Activated CD4-positive, alpha-beta T cell treated with anti-CD3 and anti-CD28 coated beads, Interleukin-2, Interleukin-4, amounts not matched to agents 100 ng/mL and 50 ng/mL, durations not matched to agents 16 hours and 8 hours (primary cell): ENCODE results near the gene FAM234A.
"Not testable (repeated sequence)": the region's sequence is repeated elsewhere in the genome, so short reads cannot be mapped to it uniquely, and the experiment has no call there.

Experiments used
- DNase-seq: peaks from one replicate; pipeline ENCODE4 v3.0.0-alpha.2; 2020; ENCODE audit warnings: low spot score

The FAM234A gene, protein sequence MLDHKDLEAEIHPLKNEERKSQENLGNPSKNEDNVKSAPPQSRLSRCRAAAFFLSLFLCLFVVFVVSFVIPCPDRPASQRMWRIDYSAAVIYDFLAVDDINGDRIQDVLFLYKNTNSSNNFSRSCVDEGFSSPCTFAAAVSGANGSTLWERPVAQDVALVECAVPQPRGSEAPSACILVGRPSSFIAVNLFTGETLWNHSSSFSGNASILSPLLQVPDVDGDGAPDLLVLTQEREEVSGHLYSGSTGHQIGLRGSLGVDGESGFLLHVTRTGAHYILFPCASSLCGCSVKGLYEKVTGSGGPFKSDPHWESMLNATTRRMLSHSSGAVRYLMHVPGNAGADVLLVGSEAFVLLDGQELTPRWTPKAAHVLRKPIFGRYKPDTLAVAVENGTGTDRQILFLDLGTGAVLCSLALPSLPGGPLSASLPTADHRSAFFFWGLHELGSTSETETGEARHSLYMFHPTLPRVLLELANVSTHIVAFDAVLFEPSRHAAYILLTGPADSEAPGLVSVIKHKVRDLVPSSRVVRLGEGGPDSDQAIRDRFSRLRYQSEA

DNA sequence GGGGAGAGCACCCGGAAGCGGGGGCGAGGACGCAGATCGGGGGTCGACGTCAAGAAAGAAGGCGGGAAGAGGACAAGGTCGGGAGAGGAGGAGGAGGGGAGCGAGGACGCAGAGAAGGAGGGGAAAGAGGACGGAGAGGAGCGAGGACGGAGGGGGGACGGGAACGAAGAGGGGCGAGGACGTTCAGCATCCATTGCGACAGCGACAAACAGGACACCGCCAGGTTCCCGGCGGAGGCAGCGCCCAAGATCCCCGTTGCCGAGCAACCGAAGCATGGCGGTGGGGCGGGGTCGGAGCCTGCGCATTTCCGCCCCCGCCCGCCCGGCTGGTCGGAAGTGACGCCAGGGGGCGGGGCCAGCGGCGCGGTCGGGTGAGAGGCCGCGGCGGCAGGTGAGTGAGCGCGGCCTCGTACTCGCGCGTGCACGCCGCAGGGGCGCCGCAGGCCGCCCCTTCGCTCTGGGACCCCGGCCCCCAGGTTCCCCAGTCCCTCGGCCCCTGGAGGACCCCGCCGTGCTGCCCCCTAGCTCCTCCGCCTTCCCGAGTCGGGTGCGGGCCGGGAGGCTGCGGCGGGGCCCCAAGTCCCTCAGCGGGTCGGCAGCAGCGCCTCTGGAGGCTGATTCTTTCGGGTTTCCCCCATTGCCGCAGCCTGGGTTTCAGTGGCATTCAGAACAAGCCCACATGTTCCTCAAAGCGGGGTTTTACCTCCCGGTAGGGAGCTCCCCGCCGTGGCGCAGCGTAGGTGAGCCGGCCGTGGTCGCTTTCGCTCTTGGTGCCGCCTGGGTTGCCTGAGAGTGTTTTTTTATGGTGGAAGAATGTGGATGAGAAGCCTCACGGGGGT, at the start of gene FAM234A:
FAM234A (plus strand) TSS at position 354 of the 838 bp plus-strand sequence. CDS start 19,593 bp downstream, outside the sequence.
- peak; percentile 94 for DNase-seq

DNA sequence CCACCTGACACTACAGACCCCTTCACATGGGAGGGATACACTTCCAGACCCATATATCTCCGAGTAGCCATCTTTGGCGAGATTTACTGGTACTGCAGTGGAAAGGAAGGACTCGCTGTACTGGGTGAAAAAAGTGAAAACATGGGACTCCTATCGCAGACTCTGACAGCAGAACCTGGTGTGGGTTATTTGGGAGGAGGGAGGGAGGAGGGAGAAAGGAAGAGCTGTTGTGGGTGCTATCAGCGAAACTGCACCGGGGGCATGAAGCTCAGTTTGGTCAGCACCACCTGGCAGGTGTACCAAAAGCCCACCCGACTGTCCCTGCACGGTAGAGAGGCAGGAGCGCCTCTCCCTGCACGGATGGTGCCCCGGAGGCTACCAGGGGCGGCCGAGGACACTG, 49.4 kb upstream of the FAM234A start:
- DNase-seq = no peak

DNA sequence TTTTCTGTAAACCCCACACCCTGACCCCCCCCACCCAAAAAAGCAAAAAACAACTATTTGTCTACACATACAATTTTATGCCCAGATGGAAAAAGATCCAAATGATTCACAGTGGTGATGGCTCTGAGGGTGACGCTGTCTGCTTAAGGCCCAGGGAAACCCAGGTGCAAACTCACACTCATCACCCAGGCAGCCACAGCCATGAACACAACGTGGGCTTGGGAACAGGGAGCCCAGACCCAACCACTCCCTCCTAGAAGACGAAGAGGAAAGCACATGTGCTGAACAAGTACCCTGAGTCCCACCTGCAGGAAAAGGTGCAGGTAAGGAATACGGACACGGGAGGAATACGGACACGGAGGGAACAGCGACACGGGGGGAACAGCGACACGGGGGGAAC, 48.9 kb upstream of the FAM234A start:
- no peak for DNase-seq

DNA sequence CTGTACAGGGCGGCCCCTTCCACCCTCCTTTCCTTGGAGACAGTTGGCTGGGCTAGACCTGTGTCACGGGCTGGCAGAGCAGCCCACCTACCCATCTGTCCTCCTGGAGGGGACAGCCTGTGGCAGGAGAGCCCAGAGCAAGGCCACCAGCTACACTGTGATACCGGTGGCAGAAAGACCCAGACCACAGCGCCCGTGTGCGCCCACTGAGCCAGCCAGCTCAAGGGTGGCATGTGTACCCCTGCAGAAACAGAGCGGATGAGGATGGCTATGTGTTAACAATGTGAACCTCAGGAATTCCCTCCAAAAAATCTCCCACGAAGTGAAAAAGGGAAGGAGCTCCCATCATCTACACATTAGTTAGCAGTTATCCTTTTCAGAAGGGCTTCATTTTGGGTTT, 47.3 kb upstream of the FAM234A start:
- no peak for DNase-seq

DNA sequence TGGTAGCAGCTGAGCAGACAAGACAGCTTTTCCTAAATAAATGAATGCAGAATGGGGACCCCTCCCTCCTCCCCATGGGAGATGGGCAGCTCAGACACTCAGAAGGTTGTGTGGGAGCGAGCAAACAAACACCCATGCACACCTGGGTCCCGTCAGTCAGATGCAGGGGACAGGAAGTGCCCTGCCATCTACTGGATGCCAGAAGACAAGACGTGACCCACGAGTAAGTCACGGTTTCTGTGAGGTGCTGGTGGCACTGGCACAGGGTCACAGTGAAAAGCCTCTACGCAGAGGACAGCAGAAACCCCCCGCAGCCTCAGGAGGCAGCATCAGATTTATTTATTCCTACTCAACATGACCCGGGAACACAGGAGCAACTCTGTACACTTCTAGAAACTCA, 45.9 kb upstream of the FAM234A start:
- DNase-seq = peak; percentile 24

DNA sequence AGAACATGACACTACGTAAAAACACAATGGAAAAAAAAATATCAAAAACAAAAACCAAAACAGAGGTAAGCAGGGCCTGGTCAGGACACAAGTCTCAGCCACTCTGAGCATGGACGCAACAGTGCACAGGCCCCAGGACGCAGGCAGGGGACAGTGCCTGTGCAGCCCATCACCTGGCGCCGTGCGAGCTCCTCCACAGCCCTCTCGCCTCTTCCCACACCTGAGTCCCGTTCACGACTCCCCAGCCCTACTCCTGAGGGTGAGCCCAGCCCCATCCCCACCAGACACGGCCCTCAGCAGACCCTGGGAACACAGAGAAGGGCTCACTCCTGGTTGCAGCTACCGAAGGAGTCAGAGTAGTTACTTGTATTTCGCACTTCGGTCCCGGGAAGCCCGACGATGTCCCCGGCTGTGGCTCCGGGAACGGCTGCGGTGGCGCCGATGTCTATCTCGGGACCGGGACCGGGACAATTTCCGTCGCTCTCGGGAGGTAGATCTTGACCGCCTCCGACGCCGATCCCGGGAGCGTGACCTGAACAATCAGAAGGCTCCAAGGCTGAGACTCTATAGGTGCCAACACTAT, 44.9 kb upstream of the FAM234A start:
- DNase-seq = no peak

DNA sequence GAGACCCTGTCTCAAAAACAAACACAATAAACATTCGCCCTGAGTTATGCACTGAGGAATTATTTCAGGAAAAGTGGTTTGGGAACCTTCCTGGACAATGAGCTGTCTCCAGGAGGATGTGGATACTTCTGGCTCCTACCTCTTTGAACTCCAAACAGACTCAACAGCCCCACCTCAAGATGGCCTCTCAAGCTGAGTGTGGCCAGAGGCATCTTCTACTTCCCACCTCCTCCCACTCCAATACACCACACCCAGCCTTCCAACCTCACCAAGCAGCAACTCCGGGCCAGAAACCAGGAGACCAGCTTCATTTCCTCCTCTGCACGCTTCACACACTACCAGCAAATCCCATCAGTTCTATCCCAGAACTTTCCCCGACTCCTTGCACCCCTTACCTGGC, 42.8 kb upstream of the FAM234A start:
- DNase-seq = no peak

DNA sequence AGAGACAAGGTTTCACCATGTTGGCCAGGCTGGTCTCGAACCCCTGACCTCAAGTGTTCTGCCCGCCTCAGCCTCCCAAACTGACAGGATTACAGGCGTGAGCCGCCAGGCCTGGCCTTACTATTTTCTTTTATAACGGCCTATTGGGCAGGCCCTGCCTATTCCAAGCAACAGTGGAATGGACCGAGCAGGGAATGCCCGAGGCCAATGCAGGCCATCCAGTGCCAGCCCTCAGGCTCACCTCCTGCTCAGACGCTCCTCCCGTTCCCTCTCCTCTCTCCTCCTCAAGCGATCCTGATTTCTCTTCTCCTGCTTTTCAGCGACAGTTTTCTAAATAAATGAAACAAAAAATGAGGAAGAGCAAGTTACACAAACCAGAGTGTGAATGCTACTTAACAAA, 41.9 kb upstream of the FAM234A start:
- DNase-seq = no peak

DNA sequence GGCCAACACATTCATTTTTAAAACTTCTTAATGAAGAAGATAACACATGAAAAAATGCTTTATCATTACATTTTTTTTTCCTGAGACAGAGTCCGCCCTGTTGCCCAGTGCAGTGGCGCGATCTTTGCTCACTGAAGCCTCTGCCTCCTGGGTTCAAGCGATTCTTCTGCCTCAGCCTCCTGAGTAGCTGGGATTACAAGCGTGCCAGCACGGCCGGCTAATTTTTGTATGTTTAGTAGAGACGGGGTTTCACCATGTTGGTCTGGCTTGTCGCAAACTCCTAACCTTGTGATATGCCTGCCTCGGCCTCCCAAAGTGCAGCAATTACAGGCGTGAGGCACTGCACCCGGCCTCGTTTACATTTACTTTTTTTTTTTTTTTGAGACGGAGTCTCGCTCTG, 41.2 kb upstream of the FAM234A start:
- no peak for DNase-seq

DNA sequence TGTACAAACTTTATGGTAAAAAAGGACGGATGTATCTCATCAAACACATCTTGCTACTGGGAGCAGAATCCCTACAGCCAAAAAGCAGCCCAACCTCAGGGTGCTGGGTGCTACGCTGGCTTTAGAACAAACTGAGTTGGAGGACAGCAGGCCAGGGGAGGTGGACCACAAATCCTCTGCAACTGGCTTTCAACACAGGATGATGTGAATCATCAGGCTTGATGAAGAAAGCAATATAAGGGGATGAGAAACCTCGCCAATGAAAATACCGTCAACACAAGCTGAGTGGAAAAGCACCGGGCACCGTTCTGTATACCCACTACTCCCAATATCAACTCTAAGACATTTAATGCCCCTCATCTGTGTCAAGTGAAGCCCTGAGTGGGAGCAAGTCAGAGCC, 40.1 kb upstream of the FAM234A start:
- DNase-seq = no peak

DNA sequence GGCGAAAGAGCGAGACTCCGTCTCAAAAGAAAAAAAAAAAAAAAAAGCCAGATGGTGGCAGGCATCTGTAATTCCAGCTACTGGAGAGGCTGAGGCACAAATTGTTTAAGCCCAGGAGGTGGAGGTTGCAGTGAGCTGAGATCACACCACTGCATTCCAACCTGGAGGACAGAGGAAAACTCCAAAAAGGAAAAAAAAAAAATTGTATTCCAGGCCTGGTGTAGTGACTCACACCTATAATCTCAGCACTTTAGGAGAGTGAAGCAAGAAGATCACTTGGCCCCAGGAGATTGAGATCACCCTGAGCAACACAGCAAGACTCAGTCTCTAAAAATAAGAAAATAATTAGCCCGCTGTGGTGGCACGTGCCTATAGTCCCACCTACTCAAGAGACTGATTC, 34.2 kb upstream of the FAM234A start:
- DNase-seq = no peak

DNA sequence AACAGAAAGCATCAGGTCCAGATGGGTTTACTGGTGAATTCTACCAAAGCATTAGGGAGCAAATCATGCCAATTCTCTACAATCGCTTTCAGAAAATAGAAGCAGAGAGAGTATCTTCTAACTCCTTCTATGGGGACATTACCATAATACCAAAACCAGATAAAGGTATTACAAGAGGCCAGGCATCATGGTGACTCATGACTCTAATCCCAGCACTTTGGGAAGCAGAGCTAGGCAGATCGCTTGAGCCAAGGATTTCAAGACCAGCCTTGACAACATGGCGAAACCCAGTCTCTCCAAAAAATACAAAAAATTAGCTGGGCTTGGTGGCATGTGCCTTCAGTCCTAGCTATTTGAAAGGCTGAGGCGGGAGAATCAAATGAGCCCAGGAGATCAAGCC, 31.4 kb upstream of the FAM234A start:
- no peak for DNase-seq

DNA sequence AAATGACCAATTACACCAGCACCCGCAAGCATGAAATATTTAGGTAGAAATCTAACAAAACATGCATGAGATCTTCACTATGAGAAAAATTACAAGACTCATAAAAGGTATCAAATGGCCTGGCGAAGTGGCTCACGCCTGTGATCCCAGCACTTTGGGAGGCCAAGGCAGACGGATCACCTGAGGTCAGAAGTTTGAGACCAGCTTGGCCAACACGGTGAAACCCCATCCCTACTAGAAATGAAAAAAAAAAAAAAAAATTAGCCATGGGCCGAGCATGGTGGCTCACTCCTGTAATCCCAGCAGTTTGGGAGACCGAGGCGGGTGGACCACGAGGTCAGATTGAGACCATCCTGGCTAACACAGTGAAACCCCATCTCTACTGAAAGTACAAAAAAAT, 30.6 kb upstream of the FAM234A start:
- DNase-seq = not testable (repeated sequence)

DNA sequence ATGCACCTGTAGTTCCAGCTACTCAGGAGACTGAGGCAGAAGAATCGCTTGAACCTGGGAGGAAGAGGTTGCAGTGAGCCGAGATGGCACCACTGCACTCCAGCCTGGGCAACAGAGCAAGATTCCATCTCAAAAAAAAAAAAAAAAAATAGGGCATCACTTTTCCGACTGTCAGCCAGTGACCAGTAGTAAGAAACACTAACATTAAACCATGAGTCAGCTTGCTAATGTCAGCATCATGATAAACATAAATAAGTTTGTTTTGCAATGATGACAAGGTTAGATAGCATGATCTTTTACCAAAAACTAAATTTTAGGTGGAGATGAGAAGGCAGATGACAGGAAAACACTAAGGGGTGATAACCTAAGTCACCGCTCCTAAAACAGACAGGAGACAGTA, 25.3 kb upstream of the FAM234A start:
- not testable (repeated sequence) for DNase-seq

DNA sequence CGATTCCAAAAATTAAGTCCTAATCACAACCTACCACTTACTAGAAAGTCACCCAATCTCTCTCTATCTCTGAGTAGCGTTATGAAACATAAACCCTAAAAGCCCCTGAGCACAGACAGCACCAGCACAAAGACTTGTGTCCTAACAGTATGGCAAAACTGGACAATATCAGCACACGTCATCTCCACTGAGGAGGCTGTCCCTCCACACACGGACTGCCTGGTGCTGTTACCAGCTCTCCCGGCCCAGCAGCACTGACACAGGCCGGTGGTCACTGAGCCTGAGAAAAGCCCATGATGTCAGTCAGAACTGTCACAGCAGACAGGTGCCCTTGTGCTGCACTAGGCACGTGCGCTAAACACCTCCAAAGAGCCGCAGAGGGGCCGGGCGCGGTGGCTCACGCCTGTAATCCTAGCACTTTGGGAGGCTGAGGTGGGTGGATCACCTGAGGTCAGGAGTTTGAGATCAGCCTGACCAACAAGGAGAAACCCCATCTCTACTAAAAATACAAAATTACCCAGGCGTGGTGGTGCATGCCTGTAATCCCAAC, 22.9 kb upstream of the FAM234A start:
- not testable (repeated sequence) for DNase-seq

DNA sequence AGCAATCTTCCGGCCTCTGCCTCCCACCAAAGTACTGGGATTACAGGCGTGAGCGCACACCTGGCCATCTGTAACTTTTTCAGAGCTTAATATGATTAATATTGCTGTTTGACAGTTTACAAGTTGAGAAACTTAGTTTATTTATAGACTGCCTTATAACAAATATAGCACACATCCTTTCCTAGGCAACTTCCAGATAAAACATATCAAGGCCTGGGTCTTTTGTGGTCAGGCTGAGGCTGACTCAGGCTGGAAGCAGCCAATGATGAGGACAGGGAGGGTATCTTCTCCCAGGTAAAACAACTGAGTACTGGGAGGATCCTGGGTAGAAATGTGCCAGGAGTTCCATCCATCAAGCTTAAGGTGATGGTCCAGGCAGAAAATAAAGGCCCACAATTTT, 21.6 kb upstream of the FAM234A start:
- no peak for DNase-seq

DNA sequence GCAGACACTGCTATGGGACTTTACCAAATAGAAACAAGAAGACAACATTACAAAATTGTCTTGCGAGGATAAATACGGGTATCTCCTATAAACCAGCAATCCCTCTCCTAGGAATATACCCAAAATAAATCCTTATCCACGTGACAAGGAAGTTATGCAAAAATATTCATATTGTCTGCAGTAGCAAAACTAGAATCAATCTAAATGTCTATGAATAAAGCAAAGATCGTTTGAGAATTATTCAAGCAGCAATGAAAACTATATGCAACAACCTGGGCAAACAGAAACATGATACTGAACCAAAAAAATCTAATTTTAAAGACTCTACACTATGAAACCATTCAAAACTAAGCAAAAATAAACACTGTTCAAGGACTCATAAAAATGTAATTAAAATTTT, 14.6 kb upstream of the FAM234A start:
- no peak for DNase-seq

DNA sequence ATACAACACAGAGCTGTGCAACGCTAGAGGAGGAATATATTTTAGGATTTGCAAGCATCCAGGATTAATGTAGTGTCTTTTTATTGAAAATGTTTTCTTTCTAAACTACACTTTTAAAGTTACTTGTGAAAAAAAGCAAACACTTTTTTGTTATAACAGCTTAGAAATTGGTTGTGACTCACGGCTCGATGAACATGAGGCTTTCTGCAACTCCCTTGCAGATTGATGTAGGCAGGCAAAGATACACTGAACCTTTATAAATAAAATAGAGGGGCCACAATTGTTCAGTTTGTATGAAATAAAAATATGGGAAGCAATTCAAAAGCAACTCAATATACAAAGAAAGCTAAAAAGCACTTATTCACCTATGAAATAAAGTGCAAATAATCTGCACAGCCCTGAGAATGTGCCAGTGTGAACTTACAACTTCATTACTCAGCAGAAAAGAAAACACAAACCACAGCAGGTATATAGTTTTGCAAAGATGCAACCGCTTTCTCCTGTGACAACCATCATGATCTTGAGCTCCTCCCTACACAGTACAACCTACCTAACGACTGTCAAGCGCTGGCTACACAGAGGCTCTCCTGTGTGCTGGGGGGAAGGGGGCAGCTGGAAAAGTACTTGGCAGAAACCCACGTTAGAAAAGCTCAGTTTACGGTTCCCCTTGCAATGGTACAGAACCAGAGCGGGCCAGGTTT, 6.3 kb upstream of the FAM234A start:
- DNase-seq = peak; percentile 25

DNA sequence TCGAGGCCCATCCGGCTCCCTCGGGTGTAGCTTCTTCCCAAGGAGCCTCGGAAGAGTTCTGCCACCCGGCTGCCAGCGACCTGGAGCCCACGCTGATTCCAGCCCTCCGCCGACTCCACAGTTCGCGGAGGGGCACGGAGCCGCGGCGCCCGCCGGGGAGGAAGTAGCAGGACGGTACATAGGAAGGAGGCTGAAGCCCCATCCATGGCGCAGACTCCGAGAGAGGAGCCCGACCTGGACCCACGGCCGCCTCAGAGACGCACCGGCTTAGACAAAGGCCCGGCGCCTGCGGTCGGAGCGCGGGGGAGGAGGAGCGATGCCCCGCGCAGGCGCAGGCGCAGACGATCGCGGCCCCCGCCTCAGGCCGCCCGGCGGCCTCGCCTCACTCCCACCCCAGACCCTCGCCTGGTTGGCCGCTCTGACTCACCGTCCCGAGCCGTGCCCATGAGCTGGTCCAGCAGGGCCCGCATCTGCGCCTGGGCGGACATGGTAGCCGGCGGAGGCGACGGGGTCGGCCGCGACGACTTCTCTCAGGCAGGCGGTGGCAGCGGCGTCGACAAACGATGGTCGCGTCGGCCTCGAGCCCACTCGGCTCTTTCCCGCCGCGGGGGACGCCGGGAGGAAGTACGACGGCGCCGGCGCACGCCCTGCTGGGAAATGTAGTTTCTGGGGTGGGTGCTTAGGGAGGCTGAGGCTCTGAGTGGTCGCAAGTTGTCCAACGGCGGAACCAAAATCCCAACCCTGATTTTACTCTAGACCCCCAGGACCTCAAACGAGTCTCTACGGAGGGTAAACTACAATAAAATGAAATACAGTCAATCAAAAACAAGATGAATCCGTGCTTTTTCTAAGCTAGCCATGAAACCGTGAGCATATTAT, 5.5 kb upstream of the FAM234A start, which contains the start of gene LUC7L:
LUC7L (minus strand) TSS at position 598 of the 879 bp plus-strand sequence; CDS start at position 488, 110 bp downstream.
- peak; percentile 86 for DNase-seq

DNA sequence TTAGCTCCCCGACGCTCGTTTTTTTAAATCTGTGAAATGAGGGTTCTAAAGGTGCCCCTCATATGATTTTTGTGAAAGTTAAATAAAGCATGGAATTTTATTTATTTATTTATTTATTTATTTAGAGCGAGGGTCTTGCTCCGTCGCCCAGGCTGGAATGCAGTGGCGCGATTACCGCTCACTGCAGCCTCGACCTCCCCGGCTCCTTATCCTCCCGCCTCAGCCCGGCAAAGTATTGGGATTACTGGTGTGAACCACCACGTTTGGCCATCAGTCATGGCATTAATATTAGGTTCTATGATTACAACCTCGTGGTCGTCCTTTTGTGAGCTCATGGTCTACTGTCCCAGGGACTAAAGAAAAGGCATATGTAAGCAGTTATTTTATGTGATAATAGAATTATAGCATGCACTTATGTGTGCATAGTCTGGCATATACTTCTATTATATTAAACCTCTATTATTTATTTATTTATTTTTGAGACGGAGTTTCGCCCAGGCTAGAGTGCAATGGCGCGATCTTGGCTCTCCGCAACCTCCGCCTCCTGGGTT, 4.8 kb upstream of the FAM234A start:
- DNase-seq = no peak
